Activated gamma-delta T cell treated with Interleukin-2 at 50 U/mL for 16 hours (primary cell): ENCODE results near the gene SLC35B1.

Experiments used
- DNase-seq: peaks from one replicate; pipeline ENCODE4 v3.0.0-alpha.2; 2020

The SLC35B1 gene, protein sequence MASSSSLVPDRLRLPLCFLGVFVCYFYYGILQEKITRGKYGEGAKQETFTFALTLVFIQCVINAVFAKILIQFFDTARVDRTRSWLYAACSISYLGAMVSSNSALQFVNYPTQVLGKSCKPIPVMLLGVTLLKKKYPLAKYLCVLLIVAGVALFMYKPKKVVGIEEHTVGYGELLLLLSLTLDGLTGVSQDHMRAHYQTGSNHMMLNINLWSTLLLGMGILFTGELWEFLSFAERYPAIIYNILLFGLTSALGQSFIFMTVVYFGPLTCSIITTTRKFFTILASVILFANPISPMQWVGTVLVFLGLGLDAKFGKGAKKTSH

GRCh38 chr17:49707608-49708514, at the start of gene SLC35B1:
Gene SLC35B1, minus strand, starts transcription at chr17:49707964. Its CDS starts 131 bp downstream, at chr17:49707833.
- peak; percentile 98 for DNase-seq

DNA sequence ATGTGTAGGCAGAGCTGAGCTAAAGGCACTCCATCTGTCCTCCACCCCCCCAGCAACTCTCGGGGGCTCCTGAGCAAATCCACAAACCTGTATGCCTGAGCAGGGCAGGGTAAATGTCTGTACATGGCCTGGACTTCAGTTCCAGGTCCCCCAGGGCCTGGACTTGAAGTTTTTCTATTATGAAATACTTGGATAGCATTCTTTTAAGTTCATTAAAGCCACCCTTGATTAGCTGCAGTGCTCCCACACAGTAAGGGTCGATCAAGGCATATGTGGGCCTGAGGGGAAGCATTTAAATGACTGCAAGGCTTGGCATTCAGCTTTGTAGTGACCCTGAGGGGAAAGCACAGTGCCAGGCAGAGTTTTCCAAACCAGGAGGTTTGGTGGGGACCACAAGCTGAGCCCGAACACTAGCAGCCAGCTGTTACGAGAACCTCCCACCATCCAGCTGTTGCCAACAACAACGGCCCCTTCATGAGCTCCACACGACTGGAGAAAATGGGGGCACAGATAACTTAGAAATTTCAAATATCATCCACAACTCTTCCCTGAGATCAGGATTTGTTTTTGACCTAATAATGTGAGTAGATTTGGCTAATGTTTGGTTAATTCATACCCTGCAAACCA, 49.5 kb upstream of the SLC35B1 start:
- DNase-seq, result no peak

- no peak for DNase-seq
Measured at GRCh38 chr17:49756323-49757150, 48.8 kb upstream of the SLC35B1 start.

- DNase-seq, result no peak
Measured at GRCh38 chr17:49755663-49756283, 48.0 kb upstream of the SLC35B1 start.

- DNase-seq, result no peak
Measured at GRCh38 chr17:49753959-49754391, 46.2 kb upstream of the SLC35B1 start.

DNA sequence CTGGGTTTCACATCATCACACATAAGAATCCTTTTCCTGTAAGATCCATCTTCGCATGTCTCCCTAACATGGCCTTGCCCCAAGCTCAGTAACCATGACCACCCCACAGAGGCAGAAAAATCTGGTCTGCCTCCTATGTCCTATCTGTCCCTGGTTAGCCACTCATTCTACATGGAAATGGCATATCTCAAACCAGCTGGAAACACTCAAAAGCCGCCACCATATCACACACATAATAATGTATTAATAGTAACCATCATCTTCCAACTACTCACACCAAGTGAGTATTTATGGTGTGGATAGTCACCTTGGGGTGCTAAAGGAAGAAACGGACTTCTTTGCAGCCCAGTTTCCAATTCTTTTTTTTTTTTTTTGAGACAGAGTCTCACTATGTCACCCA, 44.7 kb upstream of the SLC35B1 start:
- DNase-seq, result no peak

DNA sequence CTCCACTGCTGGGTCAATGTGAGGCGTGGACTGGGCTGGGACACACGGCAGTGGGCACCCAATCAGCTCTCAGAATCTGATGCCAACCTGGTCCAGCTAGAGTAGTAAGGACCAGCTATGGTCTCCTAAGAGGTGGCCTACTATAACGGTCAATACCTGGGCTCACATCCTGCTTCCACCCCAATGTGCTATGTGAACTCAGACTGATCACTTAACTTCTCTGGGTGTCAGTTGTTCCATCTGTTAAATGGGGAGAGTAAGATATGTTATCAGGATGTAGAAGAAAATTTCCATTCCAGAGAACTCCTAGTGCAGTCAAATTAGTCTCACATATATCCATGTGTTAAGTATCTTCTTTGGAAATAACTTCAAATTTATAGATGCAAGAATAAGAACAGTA, 42.0 kb upstream of the SLC35B1 start:
- no peak for DNase-seq

- DNase-seq, result peak; percentile 64
Measured at GRCh38 chr17:49748791-49749190, 41.0 kb upstream of the SLC35B1 start.

- peak; percentile 29 for DNase-seq
Measured at GRCh38 chr17:49748223-49748622, 40.5 kb upstream of the SLC35B1 start.

GRCh38 chr17:49747632-49748031, 39.9 kb upstream of the SLC35B1 start:
- DNase-seq, result no peak

DNA sequence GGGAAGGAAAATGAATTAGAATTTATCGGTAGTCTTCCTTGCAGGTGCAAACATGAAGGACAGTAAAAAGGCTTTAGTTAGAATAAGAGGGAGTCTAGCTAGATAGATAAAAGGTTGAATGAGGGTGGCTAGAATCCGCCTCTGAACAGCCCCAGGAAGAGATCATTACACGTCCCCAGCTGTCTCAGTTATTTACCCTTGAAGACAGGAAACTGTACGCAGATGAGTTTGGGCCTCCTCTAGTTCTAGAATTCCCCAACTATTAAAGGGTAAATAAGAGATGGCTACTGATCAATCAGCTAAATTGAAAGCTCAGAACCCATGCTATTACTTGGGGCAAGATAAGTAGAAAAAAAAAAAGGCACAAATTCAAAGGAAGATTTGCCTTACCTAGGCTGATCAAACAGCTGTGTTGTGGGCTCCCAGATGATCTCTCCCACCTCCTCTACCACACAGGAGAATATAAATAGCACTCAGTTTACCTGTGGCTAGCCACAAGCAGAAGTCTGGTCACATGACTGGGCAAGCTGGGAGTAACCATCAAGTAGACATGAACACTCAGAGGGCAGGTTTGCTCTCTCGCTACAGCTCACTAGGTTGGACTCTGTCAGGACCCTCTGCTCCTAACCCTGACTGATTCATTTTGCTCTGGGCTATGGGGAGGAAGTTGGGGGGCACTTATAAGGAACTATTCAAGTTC, 39.2 kb upstream of the SLC35B1 start:
- no peak for DNase-seq

- DNase-seq, result no peak
Measured at GRCh38 chr17:49745175-49746139, 37.7 kb upstream of the SLC35B1 start.

- DNase-seq, result no peak
Measured at GRCh38 chr17:49742166-49742638, 34.4 kb upstream of the SLC35B1 start.

- no peak for DNase-seq
Measured at GRCh38 chr17:49741692-49742076, 33.9 kb upstream of the SLC35B1 start.

DNA sequence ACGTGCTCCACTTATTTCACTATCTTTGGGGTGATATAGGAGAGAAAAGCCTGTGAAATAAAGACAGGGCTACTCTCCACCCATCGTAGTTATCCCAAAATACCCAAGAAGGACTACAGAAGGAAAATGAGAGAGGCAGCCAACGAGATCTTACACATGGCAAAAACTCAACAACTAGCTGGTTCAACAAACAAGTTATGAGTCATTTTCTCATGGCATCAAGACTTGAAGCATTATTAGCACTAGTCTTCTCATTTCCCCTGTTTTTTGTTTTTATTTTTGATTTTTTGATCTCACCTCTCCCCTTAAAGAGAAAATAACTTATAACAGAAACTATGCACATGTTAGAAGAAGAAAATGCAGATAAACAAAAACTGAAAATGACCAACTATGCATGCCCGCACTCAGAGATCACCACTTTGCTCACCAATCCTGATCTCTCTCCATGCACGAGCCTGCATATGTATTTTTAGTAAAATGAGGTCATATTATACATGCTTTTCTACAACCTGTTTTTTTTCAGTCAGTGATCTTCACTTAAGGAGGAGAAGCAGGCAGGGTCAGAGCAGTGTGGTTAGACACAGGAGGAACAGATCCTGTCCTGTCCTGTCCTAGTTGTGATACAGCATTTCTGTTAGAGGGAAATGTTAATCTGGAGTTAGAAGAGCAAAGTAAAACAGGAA, 33.4 kb upstream of the SLC35B1 start:
- DNase-seq, result no peak

- peak; percentile 98 for DNase-seq
Measured at GRCh38 chr17:49739641-49740271, 32.0 kb upstream of the SLC35B1 start.

- DNase-seq, result no peak
Measured at GRCh38 chr17:49738456-49739163, 30.8 kb upstream of the SLC35B1 start.
